Progenitor cell of endocrine pancreas (in vitro differentiated cells): ENCODE measurements around the gene C1orf141. TPM values are rescaled to one million over a fixed set of nuclear protein-coding genes. Genes with fewer than 3 reads are reported as not detected.

Experiments used
- DNase-seq: peaks from one replicate; pipeline ENCODE4 v3.0.0; 2021; ENCODE audit warnings: low spot score; ENCODE audit not compliant: unreplicated experiment
- H3K27ac Mint-ChIP-seq: 2 replicates; pipeline ENCODE4 v1.8.0; 2021; ENCODE audit warnings: mild to moderate bottlenecking, moderate library complexity, mixed read lengths
- H3K27me3 Mint-ChIP-seq: 2 replicates; pipeline ENCODE4 v1.8.0; 2021; ENCODE audit warnings: mixed read lengths
- H3K36me3 Mint-ChIP-seq: 2 replicates; pipeline ENCODE4 v1.8.0; 2022; ENCODE audit warnings: mixed read lengths; ENCODE audit not compliant: insufficient read depth
- H3K4me1 Mint-ChIP-seq: 2 replicates; pipeline ENCODE4 v1.8.0; 2021; ENCODE audit warnings: low read depth, mixed read lengths
- H3K4me3 Mint-ChIP-seq: 2 replicates; pipeline ENCODE4 v1.8.0; 2021; ENCODE audit warnings: low read depth, mild to moderate bottlenecking, moderate library complexity, mixed read lengths
- H3K9me3 Mint-ChIP-seq: 2 replicates; pipeline ENCODE4 v1.8.0; 2021; ENCODE audit warnings: low read depth, mixed read lengths
- total RNA-seq: library from RNA; stranded (reverse); gene quantifications from 2 replicates; pipeline ENCODE4 v1.2.1, GENCODE V29; 2021
- TF ChIP-seq, protein P1 (sequence below): fragments of 200-600 bp; sonication (generic); IDR thresholded peaks from one replicate; pipeline ENCODE4 v1.5.0; 2021; ENCODE audit warnings: antibody characterized with exemption, mild to moderate bottlenecking; ENCODE audit not compliant: unreplicated experiment

The C1orf141 gene
- total RNA-seq, 1 donor from 2014 or later = not detected

GRCh38 chr1:67124455-67124854, 10.3 kb downstream of the C1orf141 start:
- Mint-ChIP-seq H3K4me1 (peaks cover 2% of the 10 kb centered on the region), H3K27me3 (no peaks in the 10 kb centered on the region), H3K4me3 (no peak overlapping the region), H3K9me3 (peaks cover 8% of the 10 kb centered on the region), H3K27ac (no peak overlapping the region), H3K36me3 (no peaks in the 10 kb centered on the region)
- TF ChIP-seq, protein P1, sequence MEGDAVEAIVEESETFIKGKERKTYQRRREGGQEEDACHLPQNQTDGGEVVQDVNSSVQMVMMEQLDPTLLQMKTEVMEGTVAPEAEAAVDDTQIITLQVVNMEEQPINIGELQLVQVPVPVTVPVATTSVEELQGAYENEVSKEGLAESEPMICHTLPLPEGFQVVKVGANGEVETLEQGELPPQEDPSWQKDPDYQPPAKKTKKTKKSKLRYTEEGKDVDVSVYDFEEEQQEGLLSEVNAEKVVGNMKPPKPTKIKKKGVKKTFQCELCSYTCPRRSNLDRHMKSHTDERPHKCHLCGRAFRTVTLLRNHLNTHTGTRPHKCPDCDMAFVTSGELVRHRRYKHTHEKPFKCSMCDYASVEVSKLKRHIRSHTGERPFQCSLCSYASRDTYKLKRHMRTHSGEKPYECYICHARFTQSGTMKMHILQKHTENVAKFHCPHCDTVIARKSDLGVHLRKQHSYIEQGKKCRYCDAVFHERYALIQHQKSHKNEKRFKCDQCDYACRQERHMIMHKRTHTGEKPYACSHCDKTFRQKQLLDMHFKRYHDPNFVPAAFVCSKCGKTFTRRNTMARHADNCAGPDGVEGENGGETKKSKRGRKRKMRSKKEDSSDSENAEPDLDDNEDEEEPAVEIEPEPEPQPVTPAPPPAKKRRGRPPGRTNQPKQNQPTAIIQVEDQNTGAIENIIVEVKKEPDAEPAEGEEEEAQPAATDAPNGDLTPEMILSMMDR = no peak
- DNase-seq = no peak

GRCh38 chr1:67120855-67121619, 13.7 kb downstream of the C1orf141 start:
- H3K27ac Mint-ChIP-seq = no peak overlapping the region
- TF ChIP-seq, protein P1 = no peak
- H3K36me3 Mint-ChIP-seq = no peaks in the 10 kb centered on the region
- H3K27me3 Mint-ChIP-seq = no peaks in the 10 kb centered on the region
- no peak overlapping the region for H3K4me3 Mint-ChIP-seq
- no peak for DNase-seq
- H3K9me3 Mint-ChIP-seq = peaks cover 8% of the 10 kb centered on the region
- no peaks in the 10 kb centered on the region for H3K4me1 Mint-ChIP-seq

DNA sequence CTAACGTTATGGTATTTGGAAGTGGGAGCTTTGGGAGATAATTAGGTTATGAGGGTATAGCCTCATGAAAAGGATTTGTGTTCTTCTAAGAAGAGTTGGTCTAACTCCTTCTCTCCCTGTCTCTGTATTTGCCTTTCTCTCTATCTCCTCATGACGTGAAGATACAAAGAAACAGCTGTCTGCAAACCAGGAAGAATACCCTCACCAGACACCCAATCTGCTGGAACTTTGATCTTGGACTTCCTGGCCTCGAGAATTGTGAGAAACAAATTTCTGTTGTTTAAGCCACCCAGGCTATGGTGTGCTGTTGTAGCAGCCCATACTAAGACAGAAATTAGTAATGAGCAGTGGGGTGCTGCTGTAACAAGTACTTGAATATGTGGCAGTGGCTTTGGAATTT, 16.1 kb downstream of the C1orf141 start:
- no peaks in the 10 kb centered on the region for H3K36me3 Mint-ChIP-seq
- H3K4me3 Mint-ChIP-seq = no peak overlapping the region
- H3K27ac Mint-ChIP-seq = no peak overlapping the region
- peaks cover 10% of the 10 kb centered on the region for H3K9me3 Mint-ChIP-seq
- H3K27me3 Mint-ChIP-seq = no peaks in the 10 kb centered on the region
- no peaks in the 10 kb centered on the region for H3K4me1 Mint-ChIP-seq
- no peak for DNase-seq
- TF ChIP-seq, protein P1 = no peak

GRCh38 chr1:67118191-67118590, 16.6 kb downstream of the C1orf141 start:
- Mint-ChIP-seq H3K9me3 (peaks cover 10% of the 10 kb centered on the region), H3K4me1 (no peaks in the 10 kb centered on the region), H3K4me3 (no peak overlapping the region), H3K27ac (no peak overlapping the region), H3K27me3 (no peaks in the 10 kb centered on the region), H3K36me3 (no peaks in the 10 kb centered on the region)
- no peak for DNase-seq
- TF ChIP-seq, protein P1 = no peak

DNA sequence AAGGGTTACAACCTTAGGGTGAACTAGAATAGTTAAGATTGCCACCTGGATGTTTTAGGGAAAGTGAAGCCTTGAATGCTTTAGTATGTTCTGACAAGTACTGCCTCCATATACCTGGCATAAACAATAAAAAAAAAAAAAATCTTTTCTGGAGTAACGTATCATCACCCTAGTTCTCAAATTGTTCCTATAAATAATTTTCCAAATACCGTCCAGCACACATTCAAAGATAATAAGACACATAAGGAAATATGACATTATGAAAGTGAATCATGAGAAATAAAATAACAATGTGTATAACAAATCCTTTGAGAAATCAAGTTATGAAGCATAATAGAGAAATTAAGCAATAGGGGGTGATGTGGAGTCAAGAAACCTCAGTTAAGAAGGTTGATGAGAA, 20.6 kb downstream of the C1orf141 start:
- Mint-ChIP-seq H3K36me3 (no peaks in the 10 kb centered on the region), H3K9me3 (peaks cover 2% of the 10 kb centered on the region), H3K4me1 (no peaks in the 10 kb centered on the region), H3K27ac (no peak overlapping the region), H3K27me3 (no peaks in the 10 kb centered on the region), H3K4me3 (no peak overlapping the region)
- TF ChIP-seq, protein P1 = no peak
- no peak for DNase-seq
